Caco-2 (cell line): Measurements from ENCODE around the gene TMEM132A. TPM values are rescaled to one million over a fixed set of nuclear protein-coding genes. Genes with fewer than 3 reads are reported as not detected.

Experiments used
- BruUV-seq: library from RNA; stranded (reverse); fragments of 400-500 nt; replicated peaks from 2 replicates; lab custom pipeline; 2021; lab: Mats Ljungman, UMichigan
- CTCF ChIA-PET: fragments of 300-600 bp; sonication (Branson Sonifier 250); formaldehyde crosslinking; loops from one replicate; lab custom pipeline; 2022; ENCODE audit warnings: antibody characterized with exemption; lab: Charles Lee
- POLR2A ChIA-PET: fragments of 300-600 bp; sonication (Branson Sonifier 250); formaldehyde crosslinking; loops from one replicate; lab custom pipeline; 2022; ENCODE audit warnings: antibody characterized with exemption; lab: Charles Lee
- DNase-seq, 2 experiments: peaks; one replicate each; pipeline versions ENCODE4 v3.0.0 to v3.0.0-alpha.2; 2020 to 2022
- H3K27me3 ChIP-seq: replicated peaks from 2 replicates; pipeline ENCODE4 v1.6.0; 2011; ENCODE audit warnings: low read length; ENCODE audit not compliant: control insufficient read depth, insufficient read depth
- H3K36me3 ChIP-seq: 2 replicates; pipeline ENCODE4 v1.5.1; 2011; ENCODE audit warnings: low read length; ENCODE audit not compliant: control insufficient read depth, insufficient read depth
- H3K4me1 ChIP-seq: fragments of 250-450 bp; sonication (Bioruptor Pico); 2 replicates; pipeline ENCODE4 v1.5.1; 2020; ENCODE audit warnings: mild to moderate bottlenecking
- H3K4me3 ChIP-seq: 2 replicates; pipeline ENCODE4 v1.5.1; 2011; ENCODE audit warnings: low read depth, mild to moderate bottlenecking, control low read depth, low read length
- H3K9me3 ChIP-seq: fragments of 250-450 bp; sonication (Bioruptor Pico); 2 replicates; pipeline ENCODE4 v1.5.1; 2020; ENCODE audit warnings: mild to moderate bottlenecking, moderate library complexity
- H3K27ac Mint-ChIP-seq: one replicate; pipeline ENCODE4 v1.8.0; 2022; ENCODE audit warnings: mixed read lengths; ENCODE audit not compliant: unreplicated experiment
- H3K27me3 Mint-ChIP-seq: one replicate; pipeline ENCODE4 v1.8.0; 2022; ENCODE audit warnings: mixed read lengths; ENCODE audit not compliant: insufficient read depth, unreplicated experiment
- H3K36me3 Mint-ChIP-seq: one replicate; pipeline ENCODE4 v1.8.0; 2022; ENCODE audit warnings: mild to moderate bottlenecking, mixed read lengths; ENCODE audit not compliant: insufficient read depth, unreplicated experiment
- H3K4me1 Mint-ChIP-seq: one replicate; pipeline ENCODE4 v1.8.0; 2022; ENCODE audit warnings: low read depth, mixed read lengths; ENCODE audit not compliant: unreplicated experiment
- H3K4me3 Mint-ChIP-seq: one replicate; pipeline ENCODE4 v1.8.0; 2022; ENCODE audit warnings: mild to moderate bottlenecking, moderate library complexity, mixed read lengths; ENCODE audit not compliant: unreplicated experiment
- H3K9me3 Mint-ChIP-seq: one replicate; pipeline ENCODE4 v1.8.0; 2022; ENCODE audit warnings: mixed read lengths; ENCODE audit not compliant: unreplicated experiment
- intact Hi-C: fragments of 100-400 bp; cut with micrococcal nuclease; formaldehyde crosslinking; loops from one replicate; pipeline ENCODE4 v1.10.0; 2022; ENCODE audit not compliant: unreplicated experiment
- total RNA-seq: library from RNA; stranded (reverse); gene quantifications from 2 replicates; pipeline ENCODE4 v1.2.3, GENCODE V29; 2022
- TF ChIP-seq, protein P1 (sequence below), 2 experiments: fragments of 200-600 bp in 1 of 2; IDR thresholded peaks; 1 replicate in 1 of 2; 2 replicates in 1 of 2; pipeline versions ENCODE4 v1.5.1 to v1.8.0; 2011 to 2022; ENCODE audit warnings: antibody characterized with exemption in 1 of 2, control low read depth in 1 of 2, inconsistent platforms in 1 of 2, low read depth in 1 of 2, low read length in 1 of 2, mild to moderate bottlenecking in 1 of 2, moderate library complexity in 1 of 2; ENCODE audit not compliant: insufficient read depth in 1 of 2, severe bottlenecking in 1 of 2, unreplicated experiment in 1 of 2

Gene TMEM132A
- total RNA-seq, 1 experiment from 2014 or later = 97.3 TPM

DNA sequence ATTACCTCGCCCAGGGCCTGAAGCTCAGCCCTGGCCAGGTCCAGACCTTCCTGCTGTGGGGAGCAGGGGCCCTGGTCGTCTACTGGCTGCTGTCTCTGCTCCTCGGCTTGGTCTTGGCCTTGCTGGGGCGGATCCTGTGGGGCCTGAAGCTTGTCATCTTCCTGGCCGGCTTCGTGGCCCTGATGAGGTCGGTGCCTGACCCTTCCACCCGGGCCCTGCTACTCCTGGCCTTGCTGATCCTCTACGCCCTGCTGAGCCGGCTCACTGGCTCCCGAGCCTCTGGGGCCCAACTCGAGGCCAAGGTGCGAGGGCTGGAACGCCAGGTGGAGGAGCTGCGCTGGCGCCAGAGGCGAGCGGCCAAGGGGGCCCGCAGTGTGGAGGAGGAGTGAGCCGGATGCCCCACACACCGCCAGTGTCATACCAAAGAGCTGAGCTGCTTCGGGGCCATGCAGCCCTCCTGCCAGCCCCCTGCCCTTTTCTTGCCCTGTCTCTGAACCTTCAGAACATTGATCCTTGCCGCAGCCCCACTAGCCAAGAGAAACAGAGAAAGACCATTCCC is 2.4 kb upstream of the TMEM132A start:
- POLR2A ChIA-PET = no interaction called here
- intact Hi-C loops = no loop called here
- Histone ChIP-seq H3K9me3 (no peaks in the 10 kb centered on the region), H3K4me1 (peaks cover 28% of the 10 kb centered on the region), H3K27me3 (no peaks in the 10 kb centered on the region), H3K36me3 (no peaks in the 10 kb centered on the region), H3K4me3 (no peak overlapping the region)
- no peaks in the 10 kb centered on the region for H3K9me3 Mint-ChIP-seq
- no peak overlapping the region for H3K4me3 Mint-ChIP-seq
- TF ChIP-seq, protein P1, sequence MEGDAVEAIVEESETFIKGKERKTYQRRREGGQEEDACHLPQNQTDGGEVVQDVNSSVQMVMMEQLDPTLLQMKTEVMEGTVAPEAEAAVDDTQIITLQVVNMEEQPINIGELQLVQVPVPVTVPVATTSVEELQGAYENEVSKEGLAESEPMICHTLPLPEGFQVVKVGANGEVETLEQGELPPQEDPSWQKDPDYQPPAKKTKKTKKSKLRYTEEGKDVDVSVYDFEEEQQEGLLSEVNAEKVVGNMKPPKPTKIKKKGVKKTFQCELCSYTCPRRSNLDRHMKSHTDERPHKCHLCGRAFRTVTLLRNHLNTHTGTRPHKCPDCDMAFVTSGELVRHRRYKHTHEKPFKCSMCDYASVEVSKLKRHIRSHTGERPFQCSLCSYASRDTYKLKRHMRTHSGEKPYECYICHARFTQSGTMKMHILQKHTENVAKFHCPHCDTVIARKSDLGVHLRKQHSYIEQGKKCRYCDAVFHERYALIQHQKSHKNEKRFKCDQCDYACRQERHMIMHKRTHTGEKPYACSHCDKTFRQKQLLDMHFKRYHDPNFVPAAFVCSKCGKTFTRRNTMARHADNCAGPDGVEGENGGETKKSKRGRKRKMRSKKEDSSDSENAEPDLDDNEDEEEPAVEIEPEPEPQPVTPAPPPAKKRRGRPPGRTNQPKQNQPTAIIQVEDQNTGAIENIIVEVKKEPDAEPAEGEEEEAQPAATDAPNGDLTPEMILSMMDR (IDR thresholded peaks at IDR 0.05; ENCODE audit: insufficient read depth in 1 of 2, low read depth in 1 of 2, low read length in 1 of 2, severe bottlenecking in 1 of 2, unreplicated experiment in 1 of 2) = no peak
- CTCF ChIA-PET = interaction anchor here (0.5 kb wide), 2 partner anchors 135 to 1097 kb away, joined by 3 to 4 read pairs; no protein-coding TSS in a partner anchor
- H3K27ac Mint-ChIP-seq = no peak overlapping the region
- BruUV-seq = no TSS peak
- H3K4me1 Mint-ChIP-seq = peaks cover 13% of the 10 kb centered on the region
- no peak for DNase-seq
- peaks cover 29% of the 10 kb centered on the region for H3K36me3 Mint-ChIP-seq
- no peaks in the 10 kb centered on the region for H3K27me3 Mint-ChIP-seq

DNA sequence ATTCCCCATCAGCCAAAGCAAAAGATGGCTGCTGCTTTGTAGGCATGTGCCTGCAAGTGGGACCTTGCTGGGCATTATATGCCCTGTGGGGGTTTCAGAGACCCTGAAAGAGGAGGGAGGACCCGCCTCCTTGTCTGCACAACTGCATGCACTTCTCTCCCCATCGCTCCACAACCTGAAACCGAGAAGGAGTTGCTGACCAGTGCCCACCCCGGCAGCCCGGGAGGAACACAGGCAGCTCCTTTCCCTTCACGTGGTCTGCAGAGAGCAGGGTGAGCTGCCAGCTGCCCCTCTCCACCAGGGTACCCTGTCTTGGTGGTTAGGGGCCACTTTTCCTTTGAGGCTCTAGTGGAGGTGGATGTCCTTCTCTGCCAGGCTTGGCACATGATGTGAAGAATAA is 1.4 kb upstream of the TMEM132A start:
- H3K4me3 Mint-ChIP-seq = no peak overlapping the region
- H3K9me3 Mint-ChIP-seq = no peaks in the 10 kb centered on the region
- H3K4me1 Mint-ChIP-seq = peaks cover 13% of the 10 kb centered on the region
- ChIA-PET POLR2A (no interaction called here), CTCF (no interaction called here)
- Histone ChIP-seq H3K36me3 (no peaks in the 10 kb centered on the region), H3K27me3 (no peaks in the 10 kb centered on the region), H3K9me3 (no peaks in the 10 kb centered on the region), H3K4me3 (no peak overlapping the region), H3K4me1 (peaks cover 26% of the 10 kb centered on the region)
- peak in 1 of 2 experiments; percentile 28 for DNase-seq
- H3K36me3 Mint-ChIP-seq = peaks cover 29% of the 10 kb centered on the region
- no TSS peak for BruUV-seq
- intact Hi-C loops = no loop called here
- no peaks in the 10 kb centered on the region for H3K27me3 Mint-ChIP-seq
- H3K27ac Mint-ChIP-seq = no peak overlapping the region
- TF ChIP-seq, protein P1 (IDR thresholded peaks at IDR 0.05; ENCODE audit: insufficient read depth in 1 of 2, low read depth in 1 of 2, low read length in 1 of 2, severe bottlenecking in 1 of 2, unreplicated experiment in 1 of 2) = no peak

DNA sequence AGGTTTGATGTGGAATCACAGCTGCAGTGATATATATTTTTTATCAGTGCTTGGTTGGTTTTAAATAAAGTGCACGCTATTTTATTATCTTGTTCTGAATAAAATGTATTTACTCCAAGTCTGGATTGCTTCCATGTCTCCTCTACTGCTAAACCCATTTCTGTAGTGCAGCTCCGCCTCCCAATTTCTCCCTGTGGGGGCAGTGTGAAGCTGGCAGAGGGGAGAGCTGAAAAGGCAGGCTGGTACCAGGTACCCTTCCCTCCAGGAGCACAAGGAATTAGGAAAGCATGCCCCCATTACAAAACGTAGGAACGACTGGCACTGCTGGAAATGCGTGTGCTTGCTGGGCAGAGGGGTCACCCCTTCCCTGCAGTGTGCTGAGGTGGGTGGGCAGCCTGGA is 934 bp upstream of the TMEM132A start:
- POLR2A ChIA-PET = no interaction called here
- Mint-ChIP-seq H3K9me3 (no peaks in the 10 kb centered on the region), H3K4me1 (peaks cover 13% of the 10 kb centered on the region), H3K27me3 (no peaks in the 10 kb centered on the region), H3K36me3 (peaks cover 29% of the 10 kb centered on the region), H3K4me3 (peak overlapping the region; percentile 90), H3K27ac (no peak overlapping the region)
- no peaks in the 10 kb centered on the region for H3K9me3 ChIP-seq
- no peaks in the 10 kb centered on the region for H3K36me3 ChIP-seq
- CTCF ChIA-PET = interaction anchor here (1.1 kb wide), 1 partner anchor 248 kb away, joined by 3 read pairs; no protein-coding TSS in a partner anchor
- peak in 1 of 2 experiments; percentile 17 for DNase-seq
- no peak overlapping the region for H3K4me3 ChIP-seq
- TF ChIP-seq, protein P1 (IDR thresholded peaks at IDR 0.05; ENCODE audit: insufficient read depth in 1 of 2, low read depth in 1 of 2, low read length in 1 of 2, severe bottlenecking in 1 of 2, unreplicated experiment in 1 of 2) = no peak
- peaks cover 22% of the 10 kb centered on the region for H3K4me1 ChIP-seq
- no peaks in the 10 kb centered on the region for H3K27me3 ChIP-seq
- intact Hi-C loops = no loop called here
- BruUV-seq = no TSS peak
